Mammary epithelial cell (primary cell): ENCODE results near the gene EPB41L2.

ENCODE experiments used
- EZH2 ChIP-seq: IDR thresholded peaks from 2 replicates; pipeline ENCODE4 v1.6.1; 2012; ENCODE audit warnings: low read length, inconsistent platforms, borderline replicate concordance
- TF ChIP-seq, protein P1 (sequence below), 2 donors: IDR thresholded peaks in 1 of 2; conservative IDR thresholded peaks in 1 of 2; 2 replicates each; pipeline ENCODE4 v1.5.1; 2011 to 2012; ENCODE audit warnings: inconsistent platforms in 2 of 2, low read length in 2 of 2, mild to moderate bottlenecking in 2 of 2, control low read depth in 1 of 2, low read depth in 1 of 2; ENCODE audit not compliant: insufficient read depth in 1 of 2; ENCODE audit errors: extremely low read depth in 1 of 2

DNA sequence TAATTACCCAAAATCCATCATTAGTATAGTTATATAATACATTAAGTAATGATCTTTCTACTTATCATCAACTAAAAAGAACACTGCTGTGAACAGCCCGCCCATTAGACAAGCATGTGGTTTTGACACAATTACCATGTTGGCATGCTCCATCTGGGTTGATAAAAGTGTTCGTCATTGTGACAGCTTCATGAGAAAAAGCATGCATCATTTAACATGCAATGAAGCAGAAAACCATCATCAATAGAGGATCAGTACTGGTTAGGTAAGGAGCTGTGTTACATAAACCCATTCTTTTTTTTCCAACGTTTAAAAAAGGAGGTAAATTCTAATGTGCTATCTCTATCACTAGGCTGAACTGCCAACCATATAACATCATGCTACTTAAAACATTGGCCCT lies 101.9 kb downstream of the EPB41L2 start:
- TF ChIP-seq, protein P1, sequence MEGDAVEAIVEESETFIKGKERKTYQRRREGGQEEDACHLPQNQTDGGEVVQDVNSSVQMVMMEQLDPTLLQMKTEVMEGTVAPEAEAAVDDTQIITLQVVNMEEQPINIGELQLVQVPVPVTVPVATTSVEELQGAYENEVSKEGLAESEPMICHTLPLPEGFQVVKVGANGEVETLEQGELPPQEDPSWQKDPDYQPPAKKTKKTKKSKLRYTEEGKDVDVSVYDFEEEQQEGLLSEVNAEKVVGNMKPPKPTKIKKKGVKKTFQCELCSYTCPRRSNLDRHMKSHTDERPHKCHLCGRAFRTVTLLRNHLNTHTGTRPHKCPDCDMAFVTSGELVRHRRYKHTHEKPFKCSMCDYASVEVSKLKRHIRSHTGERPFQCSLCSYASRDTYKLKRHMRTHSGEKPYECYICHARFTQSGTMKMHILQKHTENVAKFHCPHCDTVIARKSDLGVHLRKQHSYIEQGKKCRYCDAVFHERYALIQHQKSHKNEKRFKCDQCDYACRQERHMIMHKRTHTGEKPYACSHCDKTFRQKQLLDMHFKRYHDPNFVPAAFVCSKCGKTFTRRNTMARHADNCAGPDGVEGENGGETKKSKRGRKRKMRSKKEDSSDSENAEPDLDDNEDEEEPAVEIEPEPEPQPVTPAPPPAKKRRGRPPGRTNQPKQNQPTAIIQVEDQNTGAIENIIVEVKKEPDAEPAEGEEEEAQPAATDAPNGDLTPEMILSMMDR (conservative IDR thresholded peaks at IDR 0.05 in 1 of 2, IDR thresholded peaks at IDR 0.05 in 1 of 2; ENCODE audit: extremely low read depth in 1 of 2, insufficient read depth in 1 of 2, low read depth in 1 of 2, low read length in 2 of 2): no peak
- no peak for TF ChIP-seq EZH2
